ENCODE results near the gene ABCA2.

ABCA2 gene

DNA sequence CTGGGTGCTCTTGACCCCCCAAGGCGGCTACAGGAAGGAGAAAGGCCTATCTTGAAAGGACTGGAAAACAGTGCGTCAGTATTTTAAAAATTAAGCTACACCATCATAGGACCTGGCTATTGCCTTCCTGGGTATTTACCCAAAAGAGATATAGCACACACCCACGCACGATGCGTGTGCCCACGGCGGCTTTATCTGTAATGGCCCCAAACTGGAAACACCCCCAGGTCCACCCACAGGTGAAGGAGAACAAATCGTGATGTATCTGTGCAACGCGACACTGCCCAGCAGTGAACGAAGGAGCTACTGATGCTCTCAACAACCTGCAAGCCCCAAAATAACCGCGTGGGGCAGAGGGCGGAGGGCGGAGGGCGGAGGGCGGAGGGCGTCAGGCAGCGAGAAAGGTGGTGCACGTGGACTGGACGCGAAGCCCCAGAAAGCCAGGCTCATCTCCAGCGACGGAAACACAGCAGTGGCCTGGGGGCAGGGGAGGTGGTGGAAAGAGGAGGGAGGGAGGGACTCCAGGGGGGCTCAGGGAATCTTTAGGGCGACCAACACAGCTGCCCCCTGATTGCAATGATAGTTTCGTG is 63.1 kb downstream of the ABCA2 start:
- no peak for DNase-seq (ENCODE audit: low read depth in 3 of 3)

- no peak for DNase-seq (ENCODE audit: low read depth in 3 of 3)
Measured at GRCh38 chr9:136964171-136964689, 63.8 kb downstream of the ABCA2 start.

- DNase-seq (ENCODE audit: low read depth in 3 of 3) = no peak
Measured at GRCh38 chr9:136963751-136964150, 64.3 kb downstream of the ABCA2 start.

- no peak for DNase-seq (ENCODE audit: low read depth in 3 of 3)
Measured at GRCh38 chr9:136963341-136963740, 64.7 kb downstream of the ABCA2 start.

DNA sequence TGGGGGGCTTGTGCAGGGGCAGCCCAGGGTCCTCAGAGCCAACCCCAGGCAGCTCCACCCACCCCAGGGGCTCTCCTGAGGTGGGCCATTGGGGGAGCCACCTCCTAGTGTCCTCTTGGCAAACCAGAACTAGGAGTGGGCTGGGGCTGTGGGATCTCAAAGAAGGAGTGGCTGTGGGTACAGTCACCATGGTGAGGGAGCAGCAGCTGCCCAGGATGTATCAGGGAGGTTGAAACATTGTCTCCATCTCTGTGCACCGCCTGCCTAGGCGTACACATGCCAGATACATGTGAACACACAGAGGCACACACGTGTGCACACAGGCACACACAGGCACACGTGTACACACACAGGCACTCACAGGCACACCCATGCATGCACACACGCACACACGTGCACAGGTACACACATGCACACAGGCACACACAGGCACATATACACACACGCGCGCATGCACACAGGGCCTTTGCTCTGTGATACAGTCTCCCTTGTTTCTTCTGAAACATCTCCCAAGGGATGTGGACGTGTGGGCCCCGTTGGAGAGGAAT is 65.3 kb downstream of the ABCA2 start:
- no peak for DNase-seq (ENCODE audit: low read depth in 3 of 3)

GRCh38 chr9:136962163-136962562 is 65.9 kb downstream of the ABCA2 start:
- DNase-seq (ENCODE audit: low read depth in 3 of 3) = no peak

DNA sequence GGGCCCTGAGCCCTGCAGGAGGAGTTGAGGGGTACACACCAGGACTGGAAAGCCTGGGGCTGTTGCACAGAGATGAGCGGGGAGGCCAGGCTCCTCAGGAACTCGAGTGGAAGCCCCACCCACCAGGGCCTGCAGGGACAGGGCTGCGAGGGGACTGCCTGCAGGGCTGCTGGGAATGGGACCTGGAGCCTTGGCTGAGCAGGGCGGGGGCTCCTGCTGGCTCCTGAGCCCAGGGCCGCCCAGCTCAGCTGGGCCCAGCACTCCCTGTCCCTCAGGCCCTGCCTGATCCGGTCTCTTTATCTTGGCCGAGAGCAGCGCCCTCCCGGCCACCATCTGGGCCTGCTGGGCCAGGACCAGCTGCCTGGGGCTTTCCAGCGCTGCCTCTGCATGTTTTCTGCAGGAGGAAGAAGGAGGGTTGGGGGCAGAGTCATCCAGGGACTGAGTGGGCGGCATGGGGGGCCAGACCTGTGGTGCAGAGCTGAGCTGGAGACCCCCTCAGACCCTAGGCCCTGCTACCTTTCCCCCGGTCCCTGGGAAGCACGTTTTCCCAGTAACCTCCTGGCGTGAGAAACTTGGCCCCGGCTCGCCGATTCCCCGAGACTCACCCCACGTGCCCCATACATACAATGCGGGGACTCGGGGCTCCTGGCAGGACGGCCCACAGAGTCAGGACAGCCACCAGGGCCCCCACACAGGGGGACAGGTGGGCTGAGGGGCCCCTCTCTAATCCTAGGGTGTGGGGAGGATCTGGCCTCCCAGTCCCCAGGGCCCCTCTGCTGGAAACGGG is 66.6 kb downstream of the ABCA2 start:
- DNase-seq (ENCODE audit: low read depth in 3 of 3) = no peak

DNA sequence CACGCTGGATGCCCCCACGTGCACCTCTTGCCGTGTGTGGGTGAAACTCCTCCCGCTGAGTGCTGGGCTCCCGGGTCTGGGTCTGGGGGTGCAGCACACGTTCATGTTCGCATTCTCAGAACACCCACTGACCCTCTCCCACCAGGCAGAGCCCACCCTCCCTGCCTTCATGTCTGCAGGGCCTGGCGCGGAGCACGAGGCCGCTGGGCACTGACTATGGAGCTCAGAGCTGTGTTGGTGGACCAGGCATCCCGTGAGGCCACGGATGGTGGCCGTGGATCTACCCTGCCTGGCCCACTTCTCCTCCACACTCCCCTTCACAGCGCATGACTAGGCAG is 67.1 kb downstream of the ABCA2 start:
- no peak for DNase-seq (ENCODE audit: low read depth in 3 of 3)

DNA sequence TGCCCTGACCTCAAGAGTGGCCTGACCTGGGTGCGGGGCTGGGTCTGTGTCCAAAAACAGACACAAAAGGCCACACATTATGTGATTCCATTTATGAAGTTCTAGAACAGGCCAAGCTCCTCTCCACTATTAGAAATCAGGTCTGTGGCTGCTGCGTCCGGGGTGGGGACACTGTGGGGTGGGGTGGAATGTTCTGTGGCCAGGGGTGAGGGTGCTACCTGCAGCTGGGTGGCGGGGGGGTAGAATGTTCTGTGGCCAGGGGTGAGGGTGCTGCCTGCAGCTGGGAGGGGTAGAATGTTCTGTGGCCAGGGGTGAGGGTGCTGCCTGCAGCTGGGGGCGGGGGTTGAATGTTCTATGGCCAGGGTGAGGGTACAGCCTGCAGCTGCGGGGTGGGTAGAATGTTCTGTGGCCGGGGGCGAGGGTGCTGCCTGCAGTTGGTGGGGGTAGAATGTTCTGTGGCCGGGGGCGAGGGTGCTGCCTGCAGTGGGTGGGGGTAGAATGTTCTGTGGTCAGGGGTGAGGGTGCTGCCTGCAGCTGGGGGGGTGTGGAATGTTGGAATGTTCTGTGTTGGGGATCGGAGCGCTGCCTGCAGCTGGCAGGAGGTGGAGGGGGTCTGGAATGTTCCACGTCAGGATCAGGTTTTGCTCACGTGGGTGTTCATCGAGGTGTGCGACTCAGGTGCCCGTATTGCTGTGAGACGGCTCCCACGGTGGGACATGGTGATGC is 67.7 kb downstream of the ABCA2 start:
- no peak for DNase-seq (ENCODE audit: low read depth in 3 of 3)

DNA sequence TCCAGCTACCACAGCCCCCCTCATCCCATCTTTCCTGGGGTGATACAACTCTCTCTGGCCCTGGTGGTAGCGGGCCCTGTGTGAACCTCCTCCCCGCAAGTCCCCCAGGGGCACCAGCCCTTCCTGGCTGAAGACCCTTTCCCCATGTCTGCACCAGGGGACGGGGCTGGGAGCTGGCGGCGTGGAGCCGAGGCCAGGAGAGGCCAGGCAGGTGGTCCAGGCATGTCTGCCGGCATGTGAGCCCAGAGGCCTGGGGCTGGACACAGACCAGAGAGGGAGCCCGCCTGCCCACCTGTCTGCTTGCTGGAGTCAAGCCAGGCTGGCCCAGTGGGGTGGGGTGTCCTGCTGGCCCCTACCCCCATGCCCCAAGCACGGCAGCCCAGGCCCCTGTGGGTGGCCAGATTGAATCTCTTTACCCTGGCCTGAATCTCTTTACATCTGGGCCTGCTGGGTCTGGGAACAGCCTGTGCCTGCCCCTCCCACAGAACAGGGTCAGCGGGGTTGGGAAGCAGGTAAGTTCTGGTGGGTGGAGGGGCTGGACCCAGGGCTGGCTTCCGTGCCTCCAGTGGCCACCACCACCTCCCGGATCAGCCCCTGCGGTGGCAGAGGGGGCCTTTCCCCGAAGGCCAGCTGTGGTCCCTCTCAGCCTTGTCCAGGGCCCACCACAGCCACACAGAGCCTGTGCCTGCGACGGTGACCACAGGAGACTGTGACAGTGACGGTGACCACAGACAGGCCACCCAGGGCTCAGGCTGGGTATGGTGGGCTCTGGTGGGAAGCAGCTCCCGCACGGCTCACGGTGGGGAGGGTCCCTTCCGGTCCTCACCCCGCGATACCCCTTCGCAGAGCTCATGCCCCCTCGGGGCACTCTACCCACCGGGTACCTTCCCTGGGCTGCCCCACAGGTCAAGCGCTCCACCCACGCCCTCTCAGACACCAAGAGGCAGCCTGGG is 68.9 kb downstream of the ABCA2 start:
- no peak for DNase-seq (ENCODE audit: low read depth in 3 of 3)

DNA sequence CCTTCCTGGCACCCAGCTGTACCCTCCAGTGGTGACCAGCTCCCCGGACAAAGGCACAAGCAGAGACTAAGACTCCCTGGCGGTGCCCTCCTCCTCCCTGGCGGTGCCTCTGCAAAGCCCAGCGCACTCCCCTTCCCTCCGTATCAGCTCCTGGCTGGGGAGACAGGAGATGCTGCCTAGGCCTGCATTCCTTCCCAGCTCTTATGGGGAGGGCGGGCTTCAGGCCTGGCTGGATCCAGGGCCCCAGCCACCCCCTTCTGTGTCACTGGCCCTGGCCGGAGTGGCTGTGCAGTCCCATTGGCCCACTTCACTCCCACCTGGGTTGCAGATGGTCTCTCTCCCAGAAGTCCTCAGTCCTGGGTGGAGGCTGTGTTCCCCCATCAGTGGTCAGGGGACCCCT is 69.6 kb downstream of the ABCA2 start:
- no peak for DNase-seq (ENCODE audit: low read depth in 3 of 3)

- DNase-seq (ENCODE audit: low read depth in 3 of 3) = no peak
Measured at GRCh38 chr9:136957901-136958300, 70.1 kb downstream of the ABCA2 start.

GRCh38 chr9:136957461-136957860 is 70.6 kb downstream of the ABCA2 start:
- no peak for DNase-seq (ENCODE audit: low read depth in 3 of 3)

Data from stimulated activated CD4-positive, alpha-beta T cell treated with anti-CD3 and anti-CD28 coated beads, TNF-alpha, amount 100 ng/mL, for 24 hours (primary cell).